GM18517 (cell line): Measurements from ENCODE around the gene CPZ.

Experiments
- ATAC-seq: cut with Tn5 transposase; IDR thresholded peaks from one replicate; pipeline ENCODE4 v1.9.1; 2021; ENCODE audit warnings: mild to moderate bottlenecking, moderate library complexity; ENCODE audit not compliant: unreplicated experiment

Gene CPZ

DNA sequence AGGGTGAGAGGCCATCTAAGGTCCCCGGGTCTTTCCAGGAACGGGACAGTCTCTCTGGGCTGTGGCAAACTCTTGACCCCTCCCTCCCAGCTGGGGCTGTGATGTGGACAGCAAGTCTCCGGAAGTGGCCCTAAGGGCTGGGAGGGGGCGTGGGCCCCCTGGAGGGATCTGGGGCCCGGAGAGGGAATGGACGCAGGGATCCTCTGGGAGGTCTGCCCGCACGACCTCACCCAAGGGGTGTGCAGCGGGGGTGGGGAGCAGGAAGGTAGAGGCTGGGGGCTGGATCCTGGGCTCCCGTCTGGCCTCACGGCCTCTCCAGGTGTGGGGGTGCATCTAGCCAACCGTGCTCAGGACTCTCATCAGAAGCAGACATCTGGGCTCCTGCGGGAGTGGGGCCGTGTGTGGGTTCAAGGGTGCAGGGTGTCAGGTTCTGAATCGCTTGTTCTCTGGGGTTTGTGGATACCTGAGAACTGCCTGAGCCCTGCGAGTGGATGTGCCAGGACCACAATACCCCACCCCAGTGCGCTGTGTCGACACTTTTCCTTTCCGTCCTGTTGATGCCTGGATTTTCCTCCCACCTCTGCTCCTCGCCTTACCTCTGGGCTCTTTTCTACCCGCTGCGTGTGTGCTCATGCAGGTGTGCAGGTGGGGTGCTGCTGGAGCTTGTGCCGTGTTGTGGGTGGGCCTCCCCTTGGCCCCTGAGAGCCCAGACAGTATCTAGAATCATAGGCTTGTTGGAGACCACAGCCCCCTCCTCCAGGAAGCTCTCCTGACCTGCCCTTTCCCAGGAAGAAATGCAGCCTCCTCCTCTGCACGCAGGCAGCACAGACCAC, 915 bp downstream of the CPZ start:
- ATAC-seq: no peak

DNA sequence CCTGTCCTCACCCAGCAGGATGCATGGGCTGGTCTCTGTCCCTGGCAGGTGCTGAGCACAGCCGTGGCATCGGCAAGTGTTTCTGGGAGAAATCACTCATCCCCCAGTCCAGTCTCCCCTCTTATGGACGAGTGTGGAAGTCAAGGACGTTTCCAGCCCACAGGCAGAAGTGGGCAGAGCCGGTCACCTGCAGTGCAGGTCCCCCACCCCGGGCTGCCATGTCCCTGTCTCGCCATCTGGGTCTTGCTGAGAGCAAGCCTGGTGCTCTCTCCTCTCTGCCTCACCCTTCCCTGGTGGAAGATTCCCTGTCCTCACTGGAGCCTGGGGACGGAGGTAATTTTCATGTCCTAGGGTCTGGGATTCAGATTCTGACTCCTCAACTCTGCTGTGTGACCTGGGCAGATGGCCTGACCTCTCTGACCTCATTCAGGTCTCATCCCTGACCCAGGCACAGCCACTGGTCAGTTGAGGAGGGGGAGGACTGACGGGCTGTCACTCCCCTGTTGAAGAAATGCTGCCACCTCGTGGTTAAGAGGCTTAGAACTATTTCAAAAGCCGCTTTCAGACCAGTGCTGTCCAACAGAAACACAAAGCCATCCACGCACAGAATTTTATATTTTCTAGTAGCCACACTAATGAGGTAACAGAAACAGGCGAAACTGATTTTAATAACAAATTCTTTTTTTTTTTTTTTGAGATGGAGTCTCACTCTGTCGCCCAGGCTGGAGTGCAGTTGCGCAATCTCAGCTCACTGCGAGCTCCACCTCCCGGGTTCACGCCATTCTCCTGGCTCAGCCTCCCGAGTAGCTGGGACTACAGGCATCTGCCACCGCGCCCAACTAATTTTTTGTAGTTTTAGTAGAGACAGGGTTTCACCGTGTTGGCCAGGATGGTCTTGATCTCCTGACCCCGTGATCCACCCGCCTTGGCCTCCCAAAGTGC, 1.8 kb downstream of the CPZ start:
- ATAC-seq: no peak

DNA sequence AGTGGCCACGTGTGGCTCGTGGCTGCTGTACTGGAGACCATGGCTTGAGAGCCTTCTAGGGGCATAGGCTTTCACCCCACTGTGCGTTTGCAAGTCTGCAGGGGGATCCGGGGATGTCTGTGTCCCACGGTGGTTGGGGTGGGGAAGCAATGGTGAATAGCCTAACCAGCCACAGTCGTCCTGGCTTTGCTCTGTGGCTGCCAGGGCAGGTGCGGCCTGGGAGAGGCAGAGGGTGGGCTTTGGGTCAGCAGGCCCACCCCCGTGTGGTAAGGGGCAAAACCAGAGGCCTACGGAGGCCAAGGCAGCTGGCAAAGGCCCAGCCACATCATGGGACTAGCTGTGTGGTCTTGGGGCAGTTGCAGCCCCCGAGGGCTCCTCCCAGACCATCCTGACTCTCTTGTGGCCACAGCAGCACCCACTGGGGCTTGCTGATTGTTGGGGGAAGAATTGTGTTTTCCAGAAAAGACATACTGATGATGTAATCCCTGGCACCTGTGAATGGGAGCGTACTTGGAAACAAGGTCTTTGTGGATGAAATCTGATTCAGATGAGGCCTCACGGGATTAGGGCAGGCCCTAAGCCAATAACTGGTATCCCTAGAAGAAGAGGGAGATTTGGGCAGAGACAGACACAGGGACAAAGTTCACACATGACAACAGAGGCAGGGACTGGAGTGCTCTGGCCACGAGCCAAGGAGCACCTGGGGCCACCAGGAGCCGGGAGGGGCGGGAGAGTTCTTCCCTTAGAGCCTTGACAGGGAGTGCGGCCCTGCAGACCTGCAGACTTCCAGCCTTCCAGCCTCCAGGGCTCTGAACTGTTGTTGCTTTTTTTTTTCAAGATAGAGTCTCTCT, 2.9 kb downstream of the CPZ start:
- ATAC-seq: no peak

DNA sequence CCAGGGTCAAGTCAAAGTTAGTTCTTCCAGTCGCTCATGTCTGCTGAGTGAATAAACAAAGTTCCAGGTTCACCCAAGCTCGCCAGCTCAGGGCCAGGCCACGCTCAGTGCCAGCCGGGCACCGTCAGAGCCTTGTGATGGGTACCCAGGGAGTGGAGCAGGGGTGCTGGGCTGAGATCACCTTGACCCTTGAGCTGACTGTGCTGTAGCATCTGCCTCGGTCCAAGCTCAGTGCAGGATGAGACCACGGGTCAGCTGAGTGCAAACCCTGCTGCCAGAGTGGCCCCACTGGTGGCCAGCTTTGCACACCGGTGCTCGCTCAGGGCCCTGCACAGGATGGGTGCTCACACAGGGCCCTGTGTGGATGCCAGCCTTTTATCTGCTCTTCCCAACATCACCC, 4.3 kb downstream of the CPZ start:
- no peak for ATAC-seq

DNA sequence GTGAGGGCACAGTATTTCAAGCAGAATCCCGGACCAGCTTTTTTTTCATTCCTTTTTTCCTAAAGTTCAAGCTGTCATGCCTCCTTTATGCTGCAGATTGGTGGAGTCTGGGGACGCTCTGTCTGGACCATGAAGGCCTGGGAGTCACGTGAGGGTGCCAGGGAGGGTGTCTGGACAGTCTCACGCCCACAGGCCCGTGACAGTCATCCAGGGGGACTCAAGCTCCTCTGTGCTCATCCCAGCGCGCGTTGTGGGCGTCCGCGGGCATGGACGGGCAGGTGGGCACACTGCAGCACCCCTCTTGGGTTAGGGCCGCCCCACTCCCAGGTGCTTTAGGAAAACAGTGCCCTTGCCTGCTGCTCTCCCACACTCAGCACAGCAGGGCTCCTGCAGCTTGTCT, 4.8 kb downstream of the CPZ start:
- no peak for ATAC-seq

DNA sequence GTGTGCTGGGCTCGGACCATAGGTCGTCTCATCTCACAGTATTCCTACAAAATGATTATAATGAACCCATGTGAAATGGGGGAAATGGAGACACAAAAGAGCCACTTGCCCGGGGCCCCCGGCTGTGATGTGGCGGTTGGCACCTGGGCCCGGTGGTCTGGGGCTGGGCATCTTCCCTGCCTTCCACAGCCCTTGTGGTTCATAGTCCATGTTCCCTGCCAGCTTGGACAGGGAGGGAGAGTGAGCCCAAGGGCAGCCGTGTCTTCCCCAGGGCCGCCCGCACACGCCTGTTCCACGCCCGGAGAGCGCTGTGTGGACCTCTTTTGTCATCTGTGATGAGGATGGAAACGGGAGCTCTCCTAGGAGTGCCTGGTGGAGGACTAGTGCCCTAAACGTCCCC, 5.2 kb downstream of the CPZ start:
- no peak for ATAC-seq

DNA sequence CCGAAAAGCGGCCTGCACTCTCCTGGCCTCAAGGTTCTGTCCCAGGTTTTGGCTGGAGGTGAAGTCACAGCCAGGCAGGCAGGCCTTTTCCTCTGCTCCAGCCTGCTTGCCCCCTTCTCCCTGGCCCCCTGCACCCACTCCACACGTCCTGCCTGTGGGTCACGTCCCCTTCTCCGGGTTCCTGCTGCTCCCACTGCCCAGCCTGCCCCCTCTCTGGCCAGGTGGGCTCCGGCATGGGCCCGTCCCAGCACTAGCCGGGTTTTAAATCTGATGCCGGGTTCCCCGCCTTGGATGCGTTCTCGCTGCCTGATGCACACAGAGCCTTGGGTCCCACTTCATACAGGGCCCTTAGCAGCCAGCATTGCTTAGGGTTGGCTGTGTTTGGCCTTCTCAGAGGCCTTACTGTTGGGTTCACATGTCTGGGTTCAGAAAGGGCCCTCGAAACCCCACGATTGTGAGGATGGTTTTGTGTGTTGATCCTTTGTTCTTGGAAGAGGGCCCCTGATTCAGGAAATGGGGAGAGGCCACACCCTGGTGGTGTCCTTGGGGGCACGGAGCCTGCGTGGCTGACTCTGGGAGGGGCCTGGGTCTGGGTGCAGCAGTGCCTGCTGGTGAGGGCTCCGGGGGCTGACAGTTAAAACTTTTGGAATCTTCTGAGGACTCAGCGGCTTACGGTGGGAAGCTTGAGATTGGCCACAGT, 6.0 kb downstream of the CPZ start:
- no peak for ATAC-seq

DNA sequence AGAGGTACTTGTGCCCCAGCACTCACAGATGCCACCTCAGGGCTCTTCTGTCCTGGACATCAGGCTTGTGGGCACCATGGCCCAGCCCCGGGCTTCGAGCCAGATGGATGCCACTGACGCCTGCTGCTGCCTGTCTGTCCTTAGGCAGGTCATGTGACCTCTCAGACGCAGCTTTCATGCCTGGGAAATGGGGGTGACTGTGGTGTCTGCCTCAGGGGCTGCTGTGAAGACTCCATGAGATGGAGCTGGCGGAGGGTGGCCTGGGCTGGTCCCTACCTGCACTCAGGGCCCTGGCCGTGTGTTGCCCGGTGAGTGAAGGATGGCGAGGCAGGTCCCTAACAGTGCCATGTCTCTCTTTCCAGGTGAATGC, 6.5 kb downstream of the CPZ start:
- no peak for ATAC-seq

DNA sequence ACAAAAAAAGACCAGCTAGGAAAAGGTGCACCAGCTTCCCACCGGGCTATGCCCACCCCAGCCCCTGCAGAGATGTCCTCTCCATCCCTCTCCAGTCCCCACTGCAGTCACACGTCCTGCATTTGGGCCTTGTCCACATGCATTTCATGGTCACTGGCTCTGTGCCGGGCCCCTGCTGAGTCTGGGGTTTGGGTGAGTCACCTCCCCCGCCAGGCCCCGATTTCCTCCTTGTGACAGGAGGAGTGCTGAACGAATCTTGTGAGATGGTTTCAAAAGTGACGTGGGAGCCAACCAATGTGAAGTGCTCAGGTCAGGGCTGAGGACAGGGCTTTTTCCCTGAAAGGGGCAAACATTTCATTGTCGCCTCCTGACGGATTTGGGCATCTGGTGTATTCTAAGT, 7.1 kb downstream of the CPZ start:
- no peak for ATAC-seq

DNA sequence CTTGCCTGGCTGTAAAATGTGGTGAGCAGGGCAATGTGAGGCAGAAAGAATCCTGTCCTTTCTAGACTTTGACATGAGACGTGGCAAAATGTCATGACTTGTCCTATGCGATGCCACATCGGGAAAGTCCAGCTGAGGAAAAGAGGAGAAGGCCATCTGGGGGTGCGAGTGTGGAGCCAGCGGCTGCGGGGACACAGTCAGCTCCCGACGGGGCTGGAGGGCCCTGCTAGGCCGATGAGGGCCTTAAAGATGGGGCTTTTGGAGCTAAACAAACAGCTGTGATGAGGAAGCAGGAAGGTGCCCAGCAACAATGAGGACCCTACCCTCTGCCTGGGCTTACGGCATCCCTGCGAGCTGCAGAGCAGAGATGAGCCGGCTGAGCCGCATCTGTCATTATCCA, 7.7 kb downstream of the CPZ start:
- no peak for ATAC-seq

DNA sequence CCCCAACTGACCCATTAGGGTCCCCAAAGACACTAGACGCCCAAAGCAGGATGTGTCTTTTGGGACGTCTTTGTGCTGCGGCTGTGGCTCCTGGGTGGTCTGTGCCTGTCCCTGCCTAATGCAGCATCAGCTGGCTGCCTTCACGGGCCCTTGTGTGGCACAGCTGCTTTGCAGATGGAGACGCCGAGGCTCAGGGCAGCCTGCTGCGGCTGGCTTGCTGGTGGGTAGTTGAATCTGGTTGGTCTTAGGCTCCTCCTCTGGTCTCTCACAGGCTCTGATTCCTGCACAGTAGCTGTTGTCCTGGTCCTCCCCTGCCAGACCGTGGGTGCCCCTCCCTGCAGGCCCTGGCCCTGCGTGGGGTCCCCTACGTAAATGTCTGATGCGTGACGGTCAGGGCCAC, 8.1 kb downstream of the CPZ start:
- ATAC-seq: no peak

DNA sequence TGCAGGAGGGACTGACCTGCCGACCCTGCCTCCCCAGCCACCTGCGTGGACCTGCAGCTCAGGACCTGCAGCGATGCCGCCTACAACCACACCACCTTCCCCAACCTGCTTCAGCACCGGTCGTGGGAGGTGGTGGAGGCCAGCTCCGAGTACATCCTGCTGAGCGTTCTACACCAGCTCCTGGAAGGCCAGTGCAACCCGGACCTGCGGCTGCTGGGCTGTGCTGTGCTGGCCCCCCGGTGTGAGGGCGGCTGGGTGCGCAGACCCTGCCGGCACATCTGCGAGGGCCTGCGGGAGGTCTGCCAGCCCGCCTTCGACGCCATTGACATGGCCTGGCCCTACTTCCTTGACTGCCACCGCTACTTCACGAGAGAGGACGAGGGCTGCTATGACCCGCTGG, 8.5 kb downstream of the CPZ start:
- no peak for ATAC-seq

DNA sequence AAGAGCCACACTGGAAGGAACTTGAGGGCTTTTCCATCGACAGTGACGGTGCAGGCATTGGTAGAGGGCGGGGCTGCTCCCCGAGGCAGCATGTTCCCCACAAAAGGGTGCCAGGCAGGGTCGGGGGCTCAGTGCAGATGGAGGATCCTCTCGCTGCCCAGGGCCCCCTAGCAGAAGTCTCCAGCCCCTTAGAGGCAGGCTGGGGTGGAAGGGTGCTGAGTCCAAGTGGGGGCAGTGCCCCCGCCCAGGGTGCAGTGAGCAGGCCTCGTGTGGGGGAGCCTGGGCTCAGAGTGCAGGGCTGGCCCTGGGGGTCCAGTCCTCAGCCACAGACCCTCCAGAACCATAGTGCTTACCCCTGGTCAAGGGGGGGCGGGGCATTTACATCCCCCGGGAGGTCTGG, 9.0 kb downstream of the CPZ start:
- ATAC-seq: no peak

DNA sequence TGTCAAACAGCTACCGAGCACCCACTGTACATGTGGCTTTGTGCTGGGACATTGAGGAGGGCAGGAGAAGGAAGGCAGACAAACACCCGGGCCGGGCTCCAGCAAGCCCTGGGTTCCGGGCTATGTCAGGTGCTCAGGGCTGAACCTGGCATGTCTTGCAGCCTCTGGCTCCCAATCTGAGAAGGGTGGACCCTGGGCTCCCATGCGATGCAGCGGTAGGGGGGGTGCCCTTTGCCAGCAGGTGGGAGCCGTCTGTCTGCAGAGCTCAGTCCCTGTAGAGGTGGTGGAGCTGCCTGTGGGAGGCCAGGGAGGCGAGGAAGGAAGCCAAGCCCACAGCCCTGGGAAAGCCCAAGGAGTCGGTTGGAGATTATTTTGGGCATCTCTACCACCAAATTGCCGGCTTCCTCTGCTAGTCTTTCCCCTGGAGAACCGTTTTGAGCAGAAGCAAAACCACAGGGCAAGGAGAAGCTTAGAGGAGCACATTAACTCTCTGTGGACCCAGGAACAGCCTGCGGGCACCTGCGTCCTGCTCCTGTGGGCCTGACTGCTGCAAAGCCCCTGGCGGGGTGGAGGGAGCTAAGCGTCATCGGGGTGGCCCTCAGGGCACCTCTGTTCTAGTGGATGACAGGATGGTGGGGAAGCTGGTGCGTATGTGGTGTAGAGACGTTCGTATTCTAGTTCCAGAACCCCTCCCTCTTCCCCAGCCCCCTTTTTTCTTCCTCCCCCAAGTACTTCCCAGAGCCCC, 10.3 kb downstream of the CPZ start:
- no peak for ATAC-seq

DNA sequence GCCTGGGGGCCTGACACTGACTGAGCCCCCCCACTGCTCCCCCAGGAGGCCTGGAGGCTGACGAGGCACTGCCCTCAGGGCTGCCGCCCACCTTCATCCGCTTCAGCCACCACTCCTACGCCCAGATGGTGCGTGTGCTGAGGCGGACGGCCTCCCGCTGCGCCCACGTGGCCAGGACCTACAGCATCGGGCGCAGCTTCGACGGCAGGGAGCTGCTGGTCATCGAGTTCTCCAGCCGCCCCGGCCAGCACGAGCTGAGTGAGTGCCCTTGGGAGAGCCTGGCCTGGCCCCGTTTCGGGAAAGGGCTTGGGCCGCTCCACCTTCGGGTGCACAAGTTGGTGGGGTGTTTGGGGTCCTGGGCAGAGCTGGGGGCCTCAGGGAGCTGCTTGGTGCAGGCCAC, 11.4 kb downstream of the CPZ start:
- ATAC-seq: no peak

DNA sequence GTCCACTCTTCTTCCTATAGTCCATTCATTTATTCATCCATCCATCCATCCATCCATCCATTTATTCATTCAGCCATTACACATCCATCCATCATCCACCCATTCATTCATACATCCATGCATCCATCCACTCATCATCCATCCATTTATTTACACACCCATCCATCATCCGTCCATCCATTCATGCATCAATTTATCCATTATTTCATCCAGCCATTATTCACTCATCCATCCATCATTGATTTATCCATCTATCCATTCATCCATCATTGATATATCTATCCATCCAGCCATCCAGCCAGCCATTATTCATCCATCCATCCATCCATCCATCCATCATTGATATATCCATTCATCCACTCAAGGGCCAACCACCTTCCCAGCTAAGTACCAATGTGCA, 12.7 kb downstream of the CPZ start:
- no peak for ATAC-seq

DNA sequence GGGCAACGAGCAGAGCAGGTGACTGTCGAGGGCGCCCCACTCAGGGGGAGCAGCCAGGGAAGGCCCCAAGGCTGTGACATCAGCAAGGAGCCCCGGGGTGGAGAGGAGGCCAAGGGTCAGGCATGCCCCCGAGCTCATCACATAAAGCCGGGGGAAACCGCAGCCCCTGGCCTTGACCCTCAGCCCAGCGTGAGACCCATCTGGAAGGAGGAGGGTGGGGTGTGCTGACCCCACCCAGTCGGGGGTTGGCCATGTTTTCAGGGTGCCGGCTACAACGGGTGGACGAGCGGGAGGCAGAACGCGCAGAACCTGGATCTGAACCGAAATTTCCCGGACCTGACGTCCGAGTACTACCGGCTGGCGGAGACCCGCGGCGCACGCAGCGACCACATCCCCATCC, 13.9 kb downstream of the CPZ start:
- no peak for ATAC-seq

DNA sequence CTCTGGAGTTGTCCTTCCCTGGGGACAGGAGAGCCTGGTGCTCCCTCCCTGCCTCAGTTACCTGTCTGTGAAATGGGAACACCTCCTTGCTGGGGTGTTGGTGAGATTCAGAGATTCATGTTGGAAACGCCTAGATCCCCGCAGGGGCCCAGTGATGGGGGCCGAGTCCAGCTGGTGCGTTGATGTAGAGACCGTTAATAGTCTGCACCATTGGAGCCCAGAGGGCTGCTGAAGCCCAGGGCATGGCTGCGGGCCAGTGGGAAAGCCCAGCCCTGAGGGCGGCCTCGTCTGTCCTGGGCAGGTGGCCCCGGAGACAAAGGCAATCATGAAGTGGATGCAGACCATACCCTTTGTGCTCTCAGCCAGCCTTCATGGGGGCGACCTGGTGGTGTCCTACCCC, 14.4 kb downstream of the CPZ start:
- ATAC-seq: no peak

DNA sequence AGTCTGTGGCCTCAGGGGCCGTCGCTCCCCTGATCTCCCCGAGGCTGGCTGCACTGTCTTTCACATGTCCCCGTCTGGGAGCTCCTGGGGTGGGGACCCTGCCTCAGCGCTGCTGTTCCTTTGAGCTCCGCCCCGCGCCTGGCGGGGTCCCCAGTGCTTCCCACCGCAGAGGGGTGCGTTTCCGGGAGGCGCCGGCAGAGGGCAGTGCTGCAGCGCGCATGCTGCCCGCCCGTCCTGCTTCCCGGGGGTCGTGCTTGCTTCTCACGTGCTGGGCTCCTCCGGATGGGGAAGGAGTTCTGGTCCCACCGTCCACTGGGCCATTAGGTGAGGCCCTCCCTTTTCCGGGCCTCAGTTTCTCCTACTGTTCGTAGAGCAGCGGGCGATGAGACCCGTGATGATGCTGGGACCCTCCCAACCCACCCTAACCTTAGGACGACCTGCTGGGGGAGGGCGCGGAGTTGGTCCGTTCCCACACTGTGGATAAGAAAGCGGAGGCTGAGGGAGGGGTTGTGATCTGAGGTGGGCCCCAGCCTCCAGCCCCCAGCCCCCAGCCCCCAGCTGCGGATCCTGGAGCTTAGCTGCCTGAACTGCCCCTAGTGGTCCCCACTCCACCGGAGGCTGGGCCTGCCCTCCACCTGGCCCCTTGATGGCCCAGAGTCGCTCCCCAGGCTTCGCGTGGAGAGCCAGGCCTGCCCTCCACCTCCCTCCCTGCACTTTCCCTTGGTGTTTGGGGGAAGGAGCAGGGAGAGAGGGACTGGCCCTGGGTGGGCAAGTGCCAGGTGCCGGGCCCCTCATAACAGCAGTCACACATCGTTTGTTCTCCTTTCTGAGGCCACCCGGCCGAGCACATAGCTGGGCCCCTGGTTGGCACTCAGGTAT, 15.3 kb downstream of the CPZ start:
- no peak for ATAC-seq
